AG09319 (cell line): ENCODE data around the gene RBPJL.

Experiments
- DNase-seq: peaks from one replicate; pipeline ENCODE4 v3.0.0-alpha.2; 2010; ENCODE audit warnings: low read depth; ENCODE audit errors: extremely low read depth
- TF ChIP-seq, protein P1 (sequence below): IDR thresholded peaks from 2 replicates; pipeline ENCODE4 v1.5.1; 2011; ENCODE audit warnings: low read depth, mild to moderate bottlenecking, inconsistent platforms, low read length, moderate library complexity

Gene RBPJL

DNA sequence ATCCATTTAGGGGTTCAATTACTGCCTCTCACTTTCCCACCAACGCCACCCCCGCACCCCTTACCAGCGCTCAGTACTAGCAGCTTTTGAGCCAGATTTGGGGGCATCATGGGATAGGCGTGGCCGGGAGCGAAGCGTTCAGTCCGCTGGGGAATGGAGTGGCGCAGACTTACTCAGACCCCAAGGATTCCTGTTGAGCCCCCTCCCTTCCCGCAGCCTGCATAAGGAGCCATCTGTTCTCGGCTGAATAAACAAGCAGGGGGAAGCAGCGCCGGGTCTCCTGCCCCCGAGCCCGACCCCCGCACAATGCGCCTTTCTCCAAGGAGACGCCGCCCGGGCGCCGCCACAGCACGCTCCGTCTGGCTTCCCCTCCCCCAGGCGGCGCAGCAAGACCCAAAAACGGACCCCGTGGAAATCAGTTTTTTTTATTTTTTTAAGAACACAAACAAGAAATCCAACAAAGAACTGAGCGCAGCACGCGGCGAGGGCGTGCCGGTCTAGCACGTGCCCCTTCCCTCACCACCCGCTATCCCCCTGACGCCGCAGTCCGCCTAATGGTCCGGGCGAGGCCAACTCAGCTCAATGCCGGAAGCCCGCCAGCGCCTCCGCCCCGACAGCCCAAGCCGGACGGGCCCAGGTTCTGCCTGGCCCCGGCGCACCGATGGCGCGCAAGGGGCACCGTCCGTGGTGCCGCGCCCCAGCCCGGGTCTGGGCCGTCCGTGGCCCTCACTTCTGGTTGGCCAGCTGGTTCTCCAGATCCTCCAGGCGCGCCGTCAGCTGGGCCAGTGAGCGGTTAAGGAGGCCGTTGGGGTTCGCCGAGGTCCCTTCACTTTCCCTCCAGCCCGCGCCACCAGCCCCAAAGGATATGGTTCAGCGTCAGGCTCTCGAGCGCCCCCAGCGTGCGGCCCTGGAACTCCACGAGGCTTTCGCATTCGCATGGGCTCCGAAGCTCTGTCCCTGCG is 13.3 kb upstream of the RBPJL start:
- TF ChIP-seq, protein P1, sequence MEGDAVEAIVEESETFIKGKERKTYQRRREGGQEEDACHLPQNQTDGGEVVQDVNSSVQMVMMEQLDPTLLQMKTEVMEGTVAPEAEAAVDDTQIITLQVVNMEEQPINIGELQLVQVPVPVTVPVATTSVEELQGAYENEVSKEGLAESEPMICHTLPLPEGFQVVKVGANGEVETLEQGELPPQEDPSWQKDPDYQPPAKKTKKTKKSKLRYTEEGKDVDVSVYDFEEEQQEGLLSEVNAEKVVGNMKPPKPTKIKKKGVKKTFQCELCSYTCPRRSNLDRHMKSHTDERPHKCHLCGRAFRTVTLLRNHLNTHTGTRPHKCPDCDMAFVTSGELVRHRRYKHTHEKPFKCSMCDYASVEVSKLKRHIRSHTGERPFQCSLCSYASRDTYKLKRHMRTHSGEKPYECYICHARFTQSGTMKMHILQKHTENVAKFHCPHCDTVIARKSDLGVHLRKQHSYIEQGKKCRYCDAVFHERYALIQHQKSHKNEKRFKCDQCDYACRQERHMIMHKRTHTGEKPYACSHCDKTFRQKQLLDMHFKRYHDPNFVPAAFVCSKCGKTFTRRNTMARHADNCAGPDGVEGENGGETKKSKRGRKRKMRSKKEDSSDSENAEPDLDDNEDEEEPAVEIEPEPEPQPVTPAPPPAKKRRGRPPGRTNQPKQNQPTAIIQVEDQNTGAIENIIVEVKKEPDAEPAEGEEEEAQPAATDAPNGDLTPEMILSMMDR: peak; percentile 96
- DNase-seq: peak; percentile 20

DNA sequence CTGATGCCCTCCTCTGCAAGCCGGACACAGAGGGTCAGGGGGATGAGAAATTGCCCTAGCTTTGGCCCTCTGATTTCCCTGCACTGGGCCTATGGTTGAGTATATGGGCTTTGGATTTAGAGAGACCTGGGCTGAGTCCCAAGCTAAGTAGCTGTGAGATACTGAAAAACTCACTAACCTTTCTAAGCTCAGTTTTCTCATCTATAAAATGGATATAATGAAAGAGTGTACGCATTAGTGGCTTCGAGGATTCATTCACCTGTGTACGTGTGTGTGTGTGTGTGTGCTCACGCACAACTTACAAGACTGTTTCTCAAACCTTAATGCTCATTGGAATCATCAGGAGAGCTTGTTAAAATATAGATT is 12.7 kb upstream of the RBPJL start:
- DNase-seq: no peak
- TF ChIP-seq, protein P1: no peak

DNA sequence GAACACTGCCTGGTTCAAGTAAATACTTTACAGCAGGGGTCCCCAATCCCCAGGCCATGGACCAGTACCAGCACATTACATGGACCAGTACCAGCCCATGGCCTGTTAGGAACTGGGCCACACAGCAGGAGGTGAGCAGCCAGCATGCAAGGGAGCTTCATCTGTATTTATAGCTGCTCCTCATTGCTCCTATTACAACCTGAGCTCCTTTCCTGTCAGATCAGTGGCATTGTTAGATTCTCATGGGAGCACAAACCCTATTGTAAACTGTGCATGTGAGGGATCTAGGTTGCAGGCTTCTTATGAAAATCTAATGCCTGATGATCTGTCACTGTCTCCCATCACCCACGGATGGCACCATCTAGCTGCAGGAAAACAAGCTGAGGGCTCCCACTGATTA is 12.0 kb upstream of the RBPJL start:
- no peak for DNase-seq
- TF ChIP-seq, protein P1: no peak

DNA sequence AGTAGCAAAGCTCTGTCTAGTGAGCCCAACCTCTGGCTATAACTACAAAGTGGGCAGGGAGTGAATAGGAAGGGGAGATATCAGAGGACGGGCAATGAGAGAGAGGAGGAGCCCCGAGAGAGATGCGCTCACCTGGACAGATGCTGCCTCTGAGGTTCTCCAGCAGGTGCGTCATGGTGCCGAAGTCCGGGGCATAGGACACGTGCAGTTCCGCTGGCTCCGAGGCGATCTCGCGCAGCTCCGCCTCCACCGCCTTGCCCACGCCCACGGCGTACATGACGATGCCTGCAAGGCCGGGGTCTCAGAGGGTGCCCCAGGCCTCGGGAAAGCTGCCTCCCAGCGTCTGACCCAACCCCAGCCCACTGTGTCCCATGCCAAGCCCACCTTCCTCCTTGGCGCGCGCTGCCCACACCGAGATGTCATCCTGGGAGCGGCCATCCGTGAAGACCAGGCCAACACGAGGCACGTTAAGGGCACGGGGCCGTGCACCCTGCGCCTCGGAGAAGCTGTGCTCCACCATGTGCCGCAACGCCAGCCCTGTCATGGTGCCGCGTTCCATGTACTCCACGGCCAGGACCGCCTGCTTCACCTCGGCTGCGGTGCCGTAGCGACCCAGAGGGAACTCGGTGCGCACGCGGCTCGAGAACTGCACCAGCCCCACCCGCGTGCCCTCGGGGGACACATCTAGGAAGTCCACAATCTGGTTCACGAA is 8.7 kb upstream of the RBPJL start:
- no peak for DNase-seq
- TF ChIP-seq, protein P1: no peak

DNA sequence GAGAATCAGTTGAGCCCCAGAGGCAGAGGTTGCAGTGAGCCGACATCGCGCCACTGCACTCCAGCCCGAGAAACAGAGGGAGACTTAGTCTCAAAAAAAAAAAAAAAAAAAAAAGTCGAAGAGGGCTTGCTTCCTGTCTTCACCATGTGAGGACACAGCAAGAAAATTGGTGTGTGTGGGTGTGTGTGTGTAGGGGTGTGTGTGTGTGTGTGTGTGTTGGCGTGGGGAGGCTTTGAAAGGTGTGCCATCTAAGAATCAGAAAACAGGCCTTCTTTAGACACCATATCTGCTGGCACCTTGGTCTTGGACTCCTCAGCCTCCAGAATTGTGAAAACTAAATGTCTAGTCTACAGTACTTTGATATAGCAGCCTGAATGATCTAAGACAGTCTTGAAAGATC is 6.9 kb upstream of the RBPJL start:
- no peak for DNase-seq
- TF ChIP-seq, protein P1: no peak

DNA sequence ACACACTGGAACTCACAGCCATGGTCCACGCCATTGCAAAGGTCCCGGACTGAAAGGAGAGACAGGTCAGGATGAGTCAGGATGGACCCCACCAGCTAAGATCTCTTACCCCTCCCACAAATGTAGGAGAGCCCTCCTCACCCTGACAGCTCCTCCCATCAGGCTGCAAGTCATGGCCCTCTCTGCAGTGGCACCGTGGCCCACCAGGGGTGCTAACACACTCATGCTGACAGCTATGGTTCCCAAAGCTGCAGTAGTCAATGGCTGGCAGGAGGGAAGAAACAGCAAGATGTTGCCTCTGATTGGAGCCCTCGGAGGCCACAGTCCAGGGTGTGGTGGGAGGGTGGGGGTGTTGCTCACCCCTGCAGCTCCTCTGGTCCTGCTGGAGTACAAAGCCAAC is 5.7 kb upstream of the RBPJL start:
- no peak for DNase-seq
- TF ChIP-seq, protein P1: peak; percentile 6

DNA sequence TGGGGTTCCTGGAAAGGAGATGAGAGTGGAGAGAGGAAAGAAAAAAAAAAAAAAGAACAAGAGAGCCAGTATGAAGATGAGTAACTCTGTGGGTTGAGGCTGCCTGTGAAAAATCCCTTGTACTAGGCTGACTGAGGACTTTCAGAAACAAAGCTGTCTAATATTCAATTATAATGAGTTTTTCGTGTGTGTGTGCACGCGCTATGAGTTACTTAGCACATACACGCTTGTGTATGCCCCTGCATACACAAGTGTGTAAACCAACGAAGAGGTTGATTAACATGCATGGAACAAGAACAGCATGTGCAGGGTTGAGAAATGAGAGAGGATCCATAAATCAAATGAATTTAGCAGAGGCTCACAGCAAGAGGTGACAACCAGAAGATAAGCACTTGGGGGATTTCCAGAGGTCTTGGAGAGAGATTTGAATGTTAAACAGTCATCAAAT is 4.8 kb upstream of the RBPJL start:
- TF ChIP-seq, protein P1: no peak
- no peak for DNase-seq
